SHP77 (cell line): Measurements from ENCODE around the gene IDI2.
"Not testable (repeated sequence)": the region's sequence is repeated elsewhere in the genome, so short reads cannot be mapped to it uniquely, and the experiment has no call there.

Source experiments
- DNase-seq, 2 experiments: peaks; one replicate each; lab custom pipeline; 2025; lab: John Stamatoyannopoulos, UW

IDI2 gene

DNA sequence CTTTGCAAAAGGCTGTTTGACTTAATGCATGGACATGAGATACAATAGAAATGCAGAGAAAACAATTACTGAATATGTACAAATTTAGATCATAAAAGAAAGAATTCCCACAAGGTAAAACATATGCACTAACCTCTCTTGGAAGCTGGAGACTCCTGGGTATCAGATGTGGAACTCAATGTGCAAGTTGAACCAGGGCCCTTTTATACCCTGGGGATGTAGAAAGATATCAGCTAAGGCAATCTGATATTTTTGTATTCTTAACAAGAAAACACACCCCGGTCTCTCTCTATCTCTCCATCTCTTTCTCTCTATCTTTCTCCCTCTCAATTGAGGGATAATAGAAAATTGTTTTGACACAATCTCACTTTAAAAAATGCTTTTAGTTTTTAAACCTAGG is at the start of gene IDI2:
IDI2 (minus strand) TSS at position 177 of the 400 bp plus-strand sequence. CDS start 1,136 bp downstream, outside the sequence.
- no peak for DNase-seq

GRCh38 chr10:1074748-1075308 is 49.2 kb upstream of the IDI2 start:
- no peak for DNase-seq

GRCh38 chr10:1074052-1074747 is 48.5 kb upstream of the IDI2 start:
- DNase-seq = no peak

GRCh38 chr10:1070919-1071318 is 45.3 kb upstream of the IDI2 start:
- DNase-seq = no peak

DNA sequence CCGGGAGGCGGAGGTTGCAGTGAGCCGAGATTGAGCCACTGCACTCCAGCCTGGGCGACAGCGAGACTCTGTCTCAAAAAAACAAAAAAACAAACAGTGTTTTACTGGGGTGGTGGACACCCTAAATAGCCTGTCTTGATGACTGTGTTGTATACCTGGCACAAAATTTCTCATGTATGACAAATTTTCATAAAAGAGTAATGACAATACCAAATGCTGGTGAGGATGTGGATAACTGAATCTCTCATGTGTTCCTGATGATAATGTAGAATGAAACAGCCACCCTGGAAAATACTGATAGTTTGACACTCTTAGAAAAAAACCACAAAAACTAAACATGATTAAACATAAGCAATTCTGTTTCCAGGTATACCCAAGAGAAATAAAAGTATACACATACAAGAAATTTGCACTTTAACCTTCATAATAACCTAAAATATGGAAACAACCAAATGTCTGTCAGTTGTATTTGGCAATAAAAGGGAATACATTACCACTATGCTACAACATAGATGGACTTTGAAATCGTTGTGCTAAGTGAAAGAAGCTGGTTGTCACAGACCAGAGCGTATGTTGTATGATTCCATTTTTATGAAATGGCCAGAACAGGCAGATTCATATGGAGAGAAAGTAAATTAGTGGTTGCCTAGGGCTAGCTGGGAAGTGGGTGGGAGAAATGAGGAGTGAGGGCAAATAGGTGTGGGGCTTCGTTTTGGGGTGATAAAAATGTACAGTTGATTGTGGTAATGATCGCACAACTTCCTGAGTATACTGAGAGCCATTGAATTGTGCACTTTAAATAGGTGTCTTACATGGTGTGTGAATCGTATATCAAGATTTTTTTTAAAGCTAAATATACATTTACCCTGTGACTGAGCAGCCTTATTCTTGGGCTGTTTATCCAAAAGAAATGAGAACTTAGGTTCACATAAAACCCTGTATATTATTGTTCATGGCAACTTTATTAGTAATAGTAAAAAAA is 43.0 kb upstream of the IDI2 start:
- no peak for DNase-seq

- DNase-seq = not testable (repeated sequence)
These were observed 41.1 kb upstream of the IDI2 start for GRCh38 chr10:1066734-1067133.

DNA sequence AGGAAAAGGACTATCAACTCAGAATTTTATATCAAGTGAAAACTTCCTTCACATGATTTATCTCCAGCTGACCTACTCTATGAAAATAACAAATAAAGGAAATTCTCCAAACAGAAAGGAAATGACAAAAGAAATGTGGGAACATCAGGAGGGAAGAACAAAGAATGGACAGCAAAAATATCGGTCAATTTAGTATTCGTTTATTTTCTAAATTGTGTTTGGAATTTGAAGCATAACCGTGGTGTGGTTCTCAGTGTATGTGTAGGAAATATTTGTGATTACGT is 39.2 kb upstream of the IDI2 start:
- DNase-seq = no peak

GRCh38 chr10:1063232-1063865 is 37.7 kb upstream of the IDI2 start:
- no peak for DNase-seq

- no peak for DNase-seq
These were observed 36.5 kb upstream of the IDI2 start for GRCh38 chr10:1061930-1062774.

GRCh38 chr10:1059902-1060301 is 34.2 kb upstream of the IDI2 start:
- DNase-seq = no peak

DNA sequence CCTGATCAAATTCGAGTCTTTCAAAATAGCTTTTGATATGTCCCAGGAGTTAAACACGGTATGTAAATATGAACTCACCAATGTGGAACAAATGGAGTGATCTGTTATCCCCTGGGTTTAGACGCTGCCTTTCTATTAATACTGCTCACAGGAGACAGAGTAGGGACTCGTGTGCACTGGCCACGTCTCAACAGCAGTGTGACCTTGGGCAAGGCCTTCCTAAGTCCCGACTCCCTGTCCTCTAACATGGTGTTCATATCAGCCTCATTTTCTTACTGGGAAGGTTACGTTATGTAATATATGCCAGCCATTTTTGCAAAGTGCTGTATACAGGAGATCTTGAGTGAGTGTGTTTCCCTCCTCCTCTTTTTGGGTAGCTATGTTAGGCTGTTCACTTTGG is 32.4 kb upstream of the IDI2 start:
- no peak for DNase-seq

GRCh38 chr10:1057106-1057657 is 31.5 kb upstream of the IDI2 start:
- no peak for DNase-seq

GRCh38 chr10:1056326-1057105 is 30.9 kb upstream of the IDI2 start, which contains the start of gene WDR37:
Gene WDR37 (plus strand): TSS chr10:1056385. CDS start chr10:1072156, 15,771 bp downstream.
- DNase-seq = peak; percentile 45 to 60

DNA sequence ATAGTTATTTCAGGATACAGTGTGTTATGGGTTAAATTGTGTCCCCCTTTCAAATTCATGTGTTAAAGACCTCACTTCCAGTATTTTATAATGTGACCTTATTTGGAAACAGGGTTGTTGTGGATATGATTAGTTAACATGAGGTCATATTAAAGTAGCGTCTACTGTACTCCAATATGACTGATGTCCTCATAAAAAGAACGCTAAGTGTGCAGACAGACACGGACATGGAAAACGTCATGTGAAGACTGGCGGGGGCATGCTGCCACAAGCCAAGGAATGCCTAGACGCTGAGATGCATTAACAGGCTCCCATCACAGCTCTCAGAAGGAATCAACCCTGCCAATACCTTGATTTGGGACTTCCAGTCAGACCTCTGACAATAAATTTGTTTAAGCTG is 29.0 kb upstream of the IDI2 start:
- DNase-seq = no peak

GRCh38 chr10:1050554-1050953 is 24.9 kb upstream of the IDI2 start:
- peak; percentile 21 to 26 for DNase-seq

- no peak for DNase-seq
These were observed 24.5 kb upstream of the IDI2 start for GRCh38 chr10:1050145-1050544.

- DNase-seq = no peak
These were observed 23.8 kb upstream of the IDI2 start for GRCh38 chr10:1049425-1049958.

DNA sequence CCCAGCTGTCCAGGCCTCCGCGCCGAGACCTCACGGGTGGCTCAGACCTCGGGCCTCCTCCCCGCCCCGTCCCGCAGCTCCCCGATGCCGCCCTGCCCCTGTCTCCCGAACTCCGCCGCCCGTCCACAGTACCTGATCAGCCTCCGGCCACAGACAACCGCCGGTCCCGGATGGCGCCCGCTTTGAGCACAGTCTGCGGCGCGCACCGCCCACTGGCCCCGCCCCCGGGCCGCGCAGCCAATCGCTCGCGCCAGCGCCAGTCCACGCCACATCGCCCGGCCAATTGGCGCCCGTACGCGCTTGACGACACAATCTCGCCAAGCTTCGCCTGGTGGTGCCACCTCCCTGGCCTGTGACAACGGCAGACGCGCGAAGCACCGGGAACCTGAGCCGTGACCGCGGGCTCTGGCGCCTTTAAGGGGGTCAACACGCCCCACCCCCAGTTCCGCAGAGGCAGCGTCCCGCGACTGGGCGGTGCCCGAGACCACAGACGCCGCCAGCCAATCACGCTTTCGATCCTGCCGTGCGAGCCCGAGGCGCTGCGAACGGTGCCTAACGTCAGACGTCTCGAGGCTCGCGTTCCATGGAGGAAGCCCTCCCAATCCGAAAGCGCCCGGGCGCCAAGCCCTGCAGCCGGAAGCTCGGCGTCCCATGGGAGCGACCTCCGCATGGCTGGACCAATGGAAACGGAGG is 23.2 kb upstream of the IDI2 start, which contains the start of gene IDI1:
IDI1 (minus strand) TSS at position 388 of the 693 bp plus-strand sequence; CDS start at position 272, 116 bp downstream.
- DNase-seq = peak; percentile 96 to 97

- no peak for DNase-seq
These were observed 22.7 kb upstream of the IDI2 start for GRCh38 chr10:1048349-1048731.
